GM23338 (cell line): ENCODE results near the gene CTDSP1.

Experiments used
- CREB1 ChIP-seq: fragments of 250-450 bp; sonication (Bioruptor Pico); IDR thresholded peaks from 2 replicates; pipeline ENCODE4 v1.5.0; 2020; ENCODE audit warnings: low read depth, mild to moderate bottlenecking, moderate library complexity
- EZH2 ChIP-seq: fragments of 200-600 bp; sonication (generic); IDR thresholded peaks from one replicate; pipeline ENCODE4 v1.8.0; 2017; ENCODE audit warnings: antibody characterized with exemption, mild to moderate bottlenecking, low read depth; ENCODE audit not compliant: unreplicated experiment
- EZH2phosphoT487 ChIP-seq: fragments of 200-600 bp; sonication (generic); IDR thresholded peaks from one replicate; pipeline ENCODE4 v1.8.1; 2018; ENCODE audit warnings: antibody characterized with exemption; ENCODE audit not compliant: unreplicated experiment
- JUNB ChIP-seq: IDR thresholded peaks from one replicate; pipeline ENCODE4 v1.6.1; 2016; ENCODE audit warnings: antibody characterized with exemption; ENCODE audit not compliant: unreplicated experiment
- POLR2AphosphoS5 ChIP-seq: IDR thresholded peaks from 2 replicates; pipeline ENCODE4 v1.6.1; 2016; ENCODE audit warnings: antibody characterized with exemption, low read depth
- ZNF331 ChIP-seq: fragments of 250-450 bp; sonication (Bioruptor Pico); IDR thresholded peaks from 2 replicates; pipeline ENCODE4 v1.5.0; 2020; ENCODE audit warnings: low read depth, mild to moderate bottlenecking, moderate library complexity
- TF ChIP-seq, protein P1 (sequence below), 2 experiments: fragments of 200-600 bp in 1 of 2; sonication (generic) in 1 of 2; conservative IDR thresholded peaks; 2 replicates each; pipeline versions ENCODE4 v1.5.1 to v1.6.1; 2016 to 2017; ENCODE audit warnings: antibody characterized with exemption in 2 of 2, low read depth in 2 of 2, mild to moderate bottlenecking in 2 of 2, moderate library complexity in 1 of 2
- TF ChIP-seq, protein P2 (sequence below): IDR thresholded peaks from one replicate; pipeline ENCODE4 v1.6.1; 2018; ENCODE audit warnings: antibody characterized with exemption; ENCODE audit not compliant: unreplicated experiment

DNA sequence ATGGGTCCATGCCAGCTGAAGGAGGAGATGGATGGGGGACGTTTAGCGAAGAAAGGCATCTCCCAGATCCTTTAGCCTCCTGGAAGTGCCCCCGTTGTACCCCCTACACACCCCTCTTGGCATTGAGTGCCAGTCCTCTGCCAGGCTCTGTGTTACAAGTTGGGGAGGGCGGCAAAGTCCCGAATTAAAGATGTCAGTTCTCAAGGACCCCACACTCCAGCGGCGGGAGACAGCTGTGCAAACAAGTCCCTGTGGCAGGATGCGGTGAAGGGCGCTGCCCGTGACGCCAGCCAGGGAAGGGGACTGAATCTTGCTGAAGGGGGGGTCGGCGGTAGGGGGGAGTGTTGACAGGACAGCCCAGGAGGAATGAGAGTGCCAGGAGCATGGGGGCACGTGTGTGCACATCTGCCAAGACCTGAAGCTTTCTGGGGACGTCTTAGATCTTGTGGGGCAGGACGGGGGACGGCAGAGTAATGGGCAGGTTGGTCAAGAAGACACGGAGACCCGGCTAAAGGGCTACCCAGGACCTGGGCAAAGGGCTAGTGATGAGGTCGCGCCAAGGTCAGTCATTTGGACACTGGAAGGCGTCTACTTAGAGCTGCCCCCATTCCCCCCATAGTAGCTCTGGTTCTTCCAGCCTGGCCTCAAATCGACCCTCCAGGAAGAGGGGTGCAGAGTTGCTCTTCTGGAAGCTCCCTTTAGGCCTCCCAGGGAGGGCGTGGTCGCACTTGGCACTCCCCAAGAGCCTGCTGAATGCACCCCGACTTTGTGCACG, 2.8 kb upstream of the CTDSP1 start:
- TF ChIP-seq EZH2 (peak; percentile 56), CREB1 (CRISPR knock-in tag) (no peak), ZNF331 (CRISPR knock-in tag) (no peak), POLR2AphosphoS5 (no peak), EZH2phosphoT487 (peak; percentile 37), JUNB (no peak)
- TF ChIP-seq, protein P1, sequence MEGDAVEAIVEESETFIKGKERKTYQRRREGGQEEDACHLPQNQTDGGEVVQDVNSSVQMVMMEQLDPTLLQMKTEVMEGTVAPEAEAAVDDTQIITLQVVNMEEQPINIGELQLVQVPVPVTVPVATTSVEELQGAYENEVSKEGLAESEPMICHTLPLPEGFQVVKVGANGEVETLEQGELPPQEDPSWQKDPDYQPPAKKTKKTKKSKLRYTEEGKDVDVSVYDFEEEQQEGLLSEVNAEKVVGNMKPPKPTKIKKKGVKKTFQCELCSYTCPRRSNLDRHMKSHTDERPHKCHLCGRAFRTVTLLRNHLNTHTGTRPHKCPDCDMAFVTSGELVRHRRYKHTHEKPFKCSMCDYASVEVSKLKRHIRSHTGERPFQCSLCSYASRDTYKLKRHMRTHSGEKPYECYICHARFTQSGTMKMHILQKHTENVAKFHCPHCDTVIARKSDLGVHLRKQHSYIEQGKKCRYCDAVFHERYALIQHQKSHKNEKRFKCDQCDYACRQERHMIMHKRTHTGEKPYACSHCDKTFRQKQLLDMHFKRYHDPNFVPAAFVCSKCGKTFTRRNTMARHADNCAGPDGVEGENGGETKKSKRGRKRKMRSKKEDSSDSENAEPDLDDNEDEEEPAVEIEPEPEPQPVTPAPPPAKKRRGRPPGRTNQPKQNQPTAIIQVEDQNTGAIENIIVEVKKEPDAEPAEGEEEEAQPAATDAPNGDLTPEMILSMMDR (conservative IDR thresholded peaks at IDR 0.05; ENCODE audit: low read depth in 2 of 2), result no peak
- TF ChIP-seq, protein P2, sequence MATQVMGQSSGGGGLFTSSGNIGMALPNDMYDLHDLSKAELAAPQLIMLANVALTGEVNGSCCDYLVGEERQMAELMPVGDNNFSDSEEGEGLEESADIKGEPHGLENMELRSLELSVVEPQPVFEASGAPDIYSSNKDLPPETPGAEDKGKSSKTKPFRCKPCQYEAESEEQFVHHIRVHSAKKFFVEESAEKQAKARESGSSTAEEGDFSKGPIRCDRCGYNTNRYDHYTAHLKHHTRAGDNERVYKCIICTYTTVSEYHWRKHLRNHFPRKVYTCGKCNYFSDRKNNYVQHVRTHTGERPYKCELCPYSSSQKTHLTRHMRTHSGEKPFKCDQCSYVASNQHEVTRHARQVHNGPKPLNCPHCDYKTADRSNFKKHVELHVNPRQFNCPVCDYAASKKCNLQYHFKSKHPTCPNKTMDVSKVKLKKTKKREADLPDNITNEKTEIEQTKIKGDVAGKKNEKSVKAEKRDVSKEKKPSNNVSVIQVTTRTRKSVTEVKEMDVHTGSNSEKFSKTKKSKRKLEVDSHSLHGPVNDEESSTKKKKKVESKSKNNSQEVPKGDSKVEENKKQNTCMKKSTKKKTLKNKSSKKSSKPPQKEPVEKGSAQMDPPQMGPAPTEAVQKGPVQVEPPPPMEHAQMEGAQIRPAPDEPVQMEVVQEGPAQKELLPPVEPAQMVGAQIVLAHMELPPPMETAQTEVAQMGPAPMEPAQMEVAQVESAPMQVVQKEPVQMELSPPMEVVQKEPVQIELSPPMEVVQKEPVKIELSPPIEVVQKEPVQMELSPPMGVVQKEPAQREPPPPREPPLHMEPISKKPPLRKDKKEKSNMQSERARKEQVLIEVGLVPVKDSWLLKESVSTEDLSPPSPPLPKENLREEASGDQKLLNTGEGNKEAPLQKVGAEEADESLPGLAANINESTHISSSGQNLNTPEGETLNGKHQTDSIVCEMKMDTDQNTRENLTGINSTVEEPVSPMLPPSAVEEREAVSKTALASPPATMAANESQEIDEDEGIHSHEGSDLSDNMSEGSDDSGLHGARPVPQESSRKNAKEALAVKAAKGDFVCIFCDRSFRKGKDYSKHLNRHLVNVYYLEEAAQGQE, result no peak
